Stimulated activated naive CD8-positive, alpha-beta T cell treated with anti-CD3 and anti-CD28 coated beads, Interleukin-15, amount 100 ng/mL, for 72 hours (primary cell): Measurements from ENCODE around the gene ARX.

Experiments
- ATAC-seq: fragments of 150-1000 bp; cut with Tn5 transposase; 2 replicates; pipeline ENCODE4 v1.10.0; 2021; ENCODE audit warnings: mild to moderate bottlenecking, moderate library complexity
- DNase-seq, 2 donors: peaks; one replicate each; pipeline ENCODE4 v3.0.0; 2021 to 2022
- H3K27ac Mint-ChIP-seq, 2 donors: one replicate each; pipeline ENCODE4 v1.8.0; 2022; ENCODE audit warnings: mild to moderate bottlenecking in 2 of 2, mixed read lengths in 2 of 2, moderate library complexity in 2 of 2
- H3K27me3 Mint-ChIP-seq: one replicate; pipeline ENCODE4 v1.8.0; 2022; ENCODE audit warnings: mixed read lengths
- H3K4me1 Mint-ChIP-seq: one replicate; pipeline ENCODE4 v1.8.0; 2022; ENCODE audit warnings: mild to moderate bottlenecking, mixed read lengths
- H3K4me3 Mint-ChIP-seq, 2 donors: one replicate each; pipeline ENCODE4 v1.8.0; 2022; ENCODE audit warnings: mild to moderate bottlenecking in 2 of 2, mixed read lengths in 2 of 2, moderate library complexity in 1 of 2
- H3K9me3 Mint-ChIP-seq, 2 donors: one replicate each; pipeline ENCODE4 v1.8.0; 2022; ENCODE audit warnings: mixed read lengths in 2 of 2

ARX gene

DNA sequence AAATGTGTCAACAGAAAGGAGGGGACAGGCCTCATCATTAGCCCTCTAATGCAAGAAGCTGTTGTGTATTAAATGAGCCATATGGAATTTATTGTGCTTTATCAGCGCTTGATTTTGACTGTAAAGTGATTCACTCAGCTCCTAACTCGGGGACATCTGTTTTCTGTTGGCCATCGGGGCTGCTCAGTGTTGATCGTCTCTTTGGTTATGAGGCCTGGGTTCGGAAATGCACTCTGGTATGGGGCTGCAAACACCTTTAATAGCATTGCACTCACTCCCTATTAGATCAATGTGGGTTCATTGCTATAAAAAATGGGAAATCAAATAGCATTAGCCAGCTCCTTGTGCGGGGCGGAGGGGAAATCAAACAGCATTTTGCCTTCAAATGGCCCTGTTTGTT, 6.4 kb downstream of the ARX start:
- H3K27ac Mint-ChIP-seq: no peak overlapping the region
- H3K27me3 Mint-ChIP-seq: peaks cover 82% of the 10 kb centered on the region
- H3K4me1 Mint-ChIP-seq: peaks cover 33% of the 10 kb centered on the region
- H3K9me3 Mint-ChIP-seq: no peaks in the 10 kb centered on the region
- no peak overlapping the region for H3K4me3 Mint-ChIP-seq
- ATAC-seq (no peak), DNase-seq (no peak)

DNA sequence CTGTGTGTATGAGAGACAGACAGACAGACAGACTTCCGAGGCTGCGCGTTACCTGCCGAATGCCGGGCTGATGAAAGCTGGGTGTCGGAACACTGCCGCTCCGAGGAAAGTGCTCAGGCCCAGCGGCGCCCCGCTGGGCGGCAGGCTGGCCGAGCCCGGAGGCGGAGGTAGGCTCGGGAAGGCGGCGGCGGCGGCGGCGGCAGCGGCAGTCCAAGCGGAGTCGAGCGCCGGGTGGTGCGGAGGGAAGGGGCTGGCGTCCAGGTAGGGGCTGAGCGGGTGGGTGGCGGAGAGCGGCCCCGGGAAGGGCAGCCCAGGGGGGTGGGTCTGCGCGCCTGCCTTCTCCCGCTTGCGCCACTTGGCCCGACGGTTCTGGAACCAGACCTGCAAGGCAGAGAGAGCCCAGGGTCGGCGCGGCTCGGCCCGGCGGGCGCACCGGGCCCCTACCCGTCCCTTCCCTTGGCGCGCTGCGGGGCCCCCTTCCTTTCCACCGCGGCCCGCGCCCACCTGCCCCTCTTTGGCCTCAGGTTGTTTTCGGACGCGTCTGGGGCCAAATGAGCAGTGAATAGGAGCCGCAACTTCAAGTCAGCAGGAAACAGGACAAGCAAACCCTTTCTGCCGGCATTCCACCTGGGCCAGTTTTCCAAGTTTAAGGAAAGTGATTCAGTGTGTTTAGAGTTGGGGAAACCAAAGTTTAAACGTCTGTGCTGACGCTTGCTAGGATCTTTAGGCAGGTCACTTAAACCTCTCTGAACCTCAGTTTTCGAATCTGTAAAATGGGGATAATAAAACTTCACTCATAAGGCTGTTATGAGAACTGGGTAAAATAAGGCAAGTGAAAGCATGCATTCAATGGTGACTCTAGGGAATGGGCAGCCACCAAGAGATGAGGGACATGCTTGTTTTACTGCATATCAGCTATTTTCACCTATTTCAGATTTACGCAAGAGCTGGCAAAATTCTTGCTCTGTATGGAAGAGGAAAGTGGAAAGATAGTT, 8.4 kb downstream of the ARX start:
- Mint-ChIP-seq H3K27ac (peak overlapping the region in 1 of 2 donors; percentile 42), H3K4me1 (peaks cover 31% of the 10 kb centered on the region), H3K27me3 (peaks cover 79% of the 10 kb centered on the region), H3K9me3 (no peaks in the 10 kb centered on the region), H3K4me3 (peak overlapping the region; percentile 51 to 74)
- ATAC-seq (no peak), DNase-seq (no peak)

DNA sequence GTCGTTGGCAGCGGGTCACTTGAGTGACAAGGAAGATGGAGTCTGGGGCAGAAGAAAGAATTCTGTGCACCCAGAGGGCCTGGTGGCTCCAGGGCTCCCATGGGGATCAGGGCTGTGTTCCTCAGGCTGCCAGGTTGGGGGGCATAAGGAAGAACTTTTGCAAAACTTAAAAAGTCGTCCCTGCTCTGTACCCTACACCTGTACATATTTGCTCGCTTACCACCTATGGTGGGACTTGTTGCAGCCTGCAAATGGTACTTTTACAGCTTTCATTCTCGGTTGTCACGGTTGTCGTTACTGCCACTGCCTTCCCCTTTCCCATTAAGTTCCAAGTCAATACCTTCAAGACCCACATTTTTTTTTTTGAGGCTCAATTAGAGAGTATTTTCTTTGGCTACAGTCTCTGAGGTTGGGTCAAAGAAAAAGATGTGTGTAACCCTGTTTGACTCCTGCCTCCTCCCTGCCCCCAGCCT, 9.1 kb downstream of the ARX start:
- Mint-ChIP-seq H3K4me1 (peaks cover 31% of the 10 kb centered on the region), H3K9me3 (no peaks in the 10 kb centered on the region), H3K27ac (peak overlapping the region in 1 of 2 donors; percentile 34), H3K4me3 (peak overlapping the region; percentile 51 to 74), H3K27me3 (peaks cover 73% of the 10 kb centered on the region)
- ATAC-seq (no peak), DNase-seq (no peak)

DNA sequence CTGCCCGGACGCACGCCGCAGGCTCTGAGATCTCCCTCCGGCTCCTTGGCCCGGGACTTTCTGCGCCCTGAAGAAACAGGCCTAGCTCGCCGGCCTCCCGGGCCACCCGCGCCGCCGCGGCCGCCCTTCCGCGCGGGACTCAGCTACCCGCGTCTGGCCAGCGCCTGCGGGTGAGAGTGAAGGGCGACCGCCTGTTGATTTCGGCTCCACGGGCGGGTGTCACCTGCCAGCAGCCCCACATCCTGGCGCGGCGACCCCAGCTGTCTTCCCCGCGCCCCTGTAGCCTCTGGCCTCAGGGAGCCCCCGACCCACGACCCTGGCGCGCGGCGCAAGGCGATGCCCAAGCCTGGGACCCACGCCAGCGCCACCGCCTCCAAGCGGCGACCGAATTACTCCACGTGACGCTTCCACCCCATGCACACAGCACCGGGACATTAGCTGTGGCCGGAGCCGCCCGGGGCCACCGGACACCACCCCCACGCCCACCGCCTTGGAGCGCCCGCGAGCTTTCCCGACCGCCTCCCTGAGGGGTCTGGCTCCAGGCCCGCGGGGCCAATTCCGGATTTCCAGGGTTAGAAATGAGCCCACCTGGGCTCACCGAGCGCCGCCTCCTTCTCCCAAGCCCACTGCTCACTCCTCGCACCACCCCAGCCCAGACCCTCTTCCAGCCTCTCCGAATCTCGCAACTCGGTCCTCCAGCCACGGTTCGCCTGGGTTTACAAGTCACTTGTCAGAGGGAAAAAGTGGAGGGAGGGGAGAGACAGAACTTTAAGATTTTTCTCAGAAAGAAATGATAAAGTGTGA, 10.2 kb downstream of the ARX start:
- Mint-ChIP-seq H3K27ac (no peak overlapping the region), H3K27me3 (peaks cover 62% of the 10 kb centered on the region), H3K9me3 (no peaks in the 10 kb centered on the region), H3K4me1 (peaks cover 31% of the 10 kb centered on the region), H3K4me3 (peak overlapping the region in 1 of 2 donors; percentile 59)
- ATAC-seq: no peak
- no peak for DNase-seq

DNA sequence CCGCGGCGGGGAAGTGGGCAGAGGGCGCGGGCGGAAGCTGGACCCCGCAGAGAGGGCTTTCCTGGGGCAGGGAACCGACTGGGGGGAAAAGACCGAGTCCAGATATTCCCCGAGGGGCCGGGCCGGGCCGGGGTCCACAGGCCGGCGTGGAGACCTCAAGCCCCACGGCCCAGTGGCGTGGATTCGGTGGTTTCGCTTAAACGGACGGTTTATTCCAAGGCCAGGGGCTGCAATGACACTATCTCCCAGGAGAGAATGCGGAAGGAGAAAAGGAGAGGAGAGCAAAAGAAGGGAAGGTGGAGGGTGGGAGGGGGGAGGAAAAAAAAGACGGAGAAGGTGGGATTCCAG, 10.8 kb downstream of the ARX start:
- H3K4me3 Mint-ChIP-seq: no peak overlapping the region
- peaks cover 57% of the 10 kb centered on the region for H3K27me3 Mint-ChIP-seq
- no peaks in the 10 kb centered on the region for H3K9me3 Mint-ChIP-seq
- ATAC-seq: no peak
- no peak for DNase-seq
- peaks cover 31% of the 10 kb centered on the region for H3K4me1 Mint-ChIP-seq
- H3K27ac Mint-ChIP-seq: no peak overlapping the region

DNA sequence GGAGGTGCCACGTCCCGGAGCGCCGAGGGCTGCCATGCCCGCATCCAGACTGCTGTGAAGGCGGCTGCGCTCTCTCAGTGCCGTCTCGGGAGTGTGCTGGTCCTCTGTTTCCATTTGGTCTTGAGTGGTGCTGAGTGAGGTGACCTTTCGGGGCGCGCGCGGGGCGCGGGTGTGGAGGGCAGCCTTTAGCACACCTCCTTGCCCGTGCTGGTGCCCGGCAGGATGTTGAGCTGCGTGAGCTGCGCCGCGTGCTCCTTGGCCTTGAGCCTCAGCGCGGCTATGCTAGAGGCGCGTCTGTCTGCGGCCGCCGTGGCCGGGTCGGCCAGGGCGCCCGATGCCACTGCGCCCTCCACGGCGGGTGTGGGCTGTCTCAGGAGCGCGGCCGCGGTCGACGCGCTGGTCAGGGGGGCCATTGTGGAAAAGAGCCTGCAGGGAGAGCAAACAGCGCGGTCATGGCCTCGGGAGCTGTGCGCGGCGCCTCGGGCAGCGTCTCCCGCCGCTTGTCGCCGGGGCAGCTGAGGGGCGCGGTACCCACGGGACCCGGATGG, 11.2 kb downstream of the ARX start:
- H3K4me3 Mint-ChIP-seq: peak overlapping the region; percentile 31 to 36

DNA sequence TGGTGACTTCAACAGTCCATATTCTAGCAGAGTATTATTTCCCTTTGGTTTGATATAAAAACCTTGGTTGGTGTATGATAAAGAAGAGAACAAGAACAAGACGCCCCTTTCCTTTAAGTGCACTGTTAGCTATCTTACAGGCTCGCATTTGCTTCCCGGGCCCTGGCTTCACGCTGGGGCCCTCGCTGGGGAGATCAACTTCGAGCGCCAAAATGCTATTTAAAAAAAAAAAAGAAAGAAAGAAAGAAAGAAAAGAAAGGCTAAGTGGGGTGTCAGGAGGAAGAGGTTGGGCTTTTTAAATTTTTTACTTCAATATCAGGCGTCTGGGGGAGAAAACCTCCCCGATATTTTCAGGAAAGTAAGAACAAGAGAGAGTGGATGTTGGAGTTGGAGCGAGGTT, 11.7 kb downstream of the ARX start:
- Mint-ChIP-seq H3K27me3 (peaks cover 51% of the 10 kb centered on the region), H3K27ac (peak overlapping the region in 1 of 2 donors; percentile 89), H3K4me3 (peak overlapping the region; percentile 36 to 44), H3K4me1 (peaks cover 31% of the 10 kb centered on the region), H3K9me3 (no peaks in the 10 kb centered on the region)
- DNase-seq: no peak
- ATAC-seq: no peak

More for the DNA sequence above, 11.2 kb downstream of the ARX start:
- no peak for DNase-seq
- Mint-ChIP-seq H3K27ac (peak overlapping the region in 1 of 2 donors; percentile 34), H3K9me3 (no peaks in the 10 kb centered on the region), H3K4me1 (peaks cover 31% of the 10 kb centered on the region), H3K27me3 (peaks cover 52% of the 10 kb centered on the region)
- ATAC-seq: peak; percentile 32

DNA sequence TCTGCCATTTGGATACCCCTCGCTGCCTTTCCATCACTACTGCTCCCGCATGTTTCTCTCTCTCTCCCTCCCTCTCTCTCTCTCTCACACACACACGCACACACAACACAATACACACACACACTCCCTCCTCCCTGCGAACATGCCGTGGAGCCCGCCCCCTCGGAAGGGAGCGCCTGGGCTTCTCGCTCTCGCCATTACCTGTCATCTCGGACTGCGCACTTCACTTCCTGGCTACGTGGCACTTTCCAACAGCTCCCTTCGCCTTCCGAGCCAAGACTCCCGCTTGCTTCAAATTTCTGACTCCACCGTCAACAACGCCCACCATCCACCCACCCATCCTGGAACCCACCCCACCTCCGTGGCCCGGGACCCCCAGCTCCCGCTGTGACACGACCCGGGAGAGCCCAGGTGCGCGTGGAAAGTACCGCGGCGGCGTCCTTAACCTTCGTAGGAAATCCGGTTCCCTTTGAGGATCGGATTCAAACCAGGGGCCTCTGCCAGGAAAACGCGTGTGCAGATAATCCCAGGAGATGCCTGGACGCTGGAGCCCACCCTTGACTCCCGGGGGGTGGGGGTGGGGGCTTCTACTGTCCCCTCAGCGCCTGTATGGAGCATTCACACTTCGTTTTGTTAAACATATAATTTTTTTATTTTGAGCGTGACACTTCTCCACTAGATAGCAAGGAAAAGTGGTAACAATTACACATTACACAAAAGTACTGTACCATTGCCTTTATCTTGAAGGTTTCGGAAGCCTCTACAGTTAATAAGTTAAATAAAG, 12.5 kb downstream of the ARX start:
- no peak for DNase-seq
- H3K9me3 Mint-ChIP-seq: no peaks in the 10 kb centered on the region
- H3K4me3 Mint-ChIP-seq: peak overlapping the region; percentile 67 to 72
- ATAC-seq: no peak
- peaks cover 31% of the 10 kb centered on the region for H3K4me1 Mint-ChIP-seq
- no peak overlapping the region for H3K27ac Mint-ChIP-seq
- peaks cover 49% of the 10 kb centered on the region for H3K27me3 Mint-ChIP-seq

DNA sequence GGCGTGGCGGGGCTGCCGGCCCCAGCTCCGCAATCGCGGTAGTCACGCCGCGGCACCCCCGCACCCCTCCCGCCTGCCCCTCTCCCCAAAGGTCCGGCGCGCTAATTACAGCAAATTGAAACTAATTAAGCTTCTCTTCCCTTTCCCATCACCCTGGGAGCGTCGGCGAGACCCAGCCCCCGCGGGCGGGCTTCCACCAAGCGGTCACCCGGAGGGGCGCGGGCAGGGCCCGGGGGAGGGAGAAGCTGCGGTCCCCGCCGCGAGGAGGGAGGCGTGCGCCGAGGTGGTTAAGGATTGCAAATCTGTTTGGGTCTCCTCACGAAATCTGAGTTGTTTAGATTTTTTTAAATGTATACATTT, 13.1 kb downstream of the ARX start:
- Mint-ChIP-seq H3K27ac (no peak overlapping the region), H3K4me3 (peak overlapping the region in 1 of 2 donors; percentile 72), H3K27me3 (peaks cover 43% of the 10 kb centered on the region), H3K4me1 (peaks cover 31% of the 10 kb centered on the region), H3K9me3 (no peaks in the 10 kb centered on the region)
- DNase-seq: no peak
- ATAC-seq: peak; percentile 17

DNA sequence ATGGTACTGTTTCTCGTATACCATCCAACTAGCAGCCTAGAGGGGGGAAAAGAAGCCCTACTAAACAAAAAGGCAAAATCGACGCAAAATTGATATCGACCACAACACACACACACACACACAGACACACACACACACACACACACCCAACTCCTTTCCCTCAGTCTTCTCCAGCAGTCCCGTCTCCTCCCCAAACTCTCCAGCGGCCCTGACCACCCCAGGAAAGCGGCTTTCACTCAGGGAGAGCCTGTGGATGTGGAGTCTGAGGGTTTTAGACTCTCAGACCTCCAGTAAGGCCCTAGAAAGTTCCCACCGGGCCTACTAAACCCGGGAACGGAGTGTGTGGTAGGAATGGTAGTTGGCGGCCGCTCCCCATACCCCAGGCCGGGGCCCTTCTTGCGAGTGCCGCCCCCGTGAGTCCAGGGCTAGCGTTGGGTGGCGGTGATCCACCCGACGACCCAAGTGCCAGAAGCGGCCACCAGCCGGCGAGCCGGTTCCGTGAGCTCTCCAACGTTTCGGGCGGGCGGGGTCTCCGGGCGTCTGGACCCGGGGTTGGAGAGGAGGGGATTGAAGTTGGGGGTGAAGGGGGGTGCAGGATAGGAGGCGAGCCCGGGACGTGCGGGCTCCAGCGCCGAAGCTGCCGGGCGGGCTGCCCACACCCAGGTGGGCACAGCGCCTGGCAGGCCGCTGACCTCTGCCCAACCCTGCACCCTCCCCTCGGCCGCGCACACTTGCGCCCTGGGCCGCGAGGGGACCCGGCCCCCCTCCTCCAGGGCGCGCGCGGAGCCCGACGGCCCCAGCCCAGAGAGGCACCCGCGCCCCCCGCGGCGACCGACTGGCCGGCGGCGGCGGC, 13.7 kb downstream of the ARX start:
- no peak overlapping the region for H3K27ac Mint-ChIP-seq
- DNase-seq: no peak
- no peaks in the 10 kb centered on the region for H3K9me3 Mint-ChIP-seq
- H3K4me3 Mint-ChIP-seq: no peak overlapping the region
- ATAC-seq: peak; percentile 52
- H3K4me1 Mint-ChIP-seq: peaks cover 30% of the 10 kb centered on the region
- H3K27me3 Mint-ChIP-seq: peaks cover 38% of the 10 kb centered on the region

DNA sequence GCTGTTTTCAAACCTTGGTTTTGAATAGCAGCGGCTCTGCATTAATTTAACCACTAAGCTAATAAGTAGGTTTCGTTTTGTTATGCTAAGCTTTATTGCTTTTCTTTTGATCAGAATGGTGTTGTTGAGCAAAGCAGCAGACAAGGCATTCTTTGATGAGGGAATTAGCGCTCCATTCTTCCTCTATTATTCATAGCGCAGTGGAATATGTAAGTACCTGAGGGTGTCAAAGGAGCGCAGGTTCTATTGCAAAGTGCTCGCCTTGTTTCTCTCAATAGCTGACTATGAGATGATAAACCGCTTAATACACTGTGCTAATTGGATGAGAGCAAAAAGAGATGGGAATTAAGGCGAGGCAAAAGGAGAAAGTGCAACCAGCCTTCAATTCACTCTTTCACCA, 16.3 kb downstream of the ARX start:
- no peak for ATAC-seq
- Mint-ChIP-seq H3K27me3 (peaks cover 18% of the 10 kb centered on the region), H3K9me3 (no peaks in the 10 kb centered on the region), H3K27ac (no peak overlapping the region), H3K4me1 (peaks cover 13% of the 10 kb centered on the region), H3K4me3 (no peak overlapping the region)
- no peak for DNase-seq

DNA sequence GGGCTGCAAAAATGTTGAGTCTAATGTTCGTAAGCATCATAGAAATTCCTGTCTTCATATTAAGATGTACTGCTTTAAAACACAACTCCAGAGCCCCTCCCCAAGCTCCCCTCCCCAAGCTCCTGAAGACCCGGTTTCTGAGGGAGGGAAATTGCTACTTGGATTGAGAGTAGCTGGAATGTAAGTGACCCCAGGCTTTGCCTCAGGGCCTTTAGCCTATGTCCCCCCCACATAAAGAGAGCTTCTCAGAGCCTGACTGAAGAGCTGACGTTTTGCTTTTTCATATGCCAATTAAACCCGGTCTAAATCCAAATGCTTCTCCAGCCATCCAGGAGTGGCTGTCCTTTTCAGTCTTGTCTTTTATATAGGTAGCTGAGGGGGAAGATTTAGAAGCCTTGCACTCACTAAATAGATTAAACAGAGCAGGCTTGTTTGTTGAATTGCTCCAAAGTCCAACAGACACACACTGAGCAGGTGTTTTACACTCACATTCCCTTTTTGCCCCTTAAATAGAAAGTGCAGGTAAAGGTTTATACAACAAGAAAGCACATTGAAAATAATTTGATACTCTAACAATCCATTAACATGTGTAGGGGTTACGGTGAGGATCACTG, 19.6 kb downstream of the ARX start:
- DNase-seq: no peak
- H3K4me1 Mint-ChIP-seq: no peaks in the 10 kb centered on the region
- no peaks in the 10 kb centered on the region for H3K9me3 Mint-ChIP-seq
- H3K27ac Mint-ChIP-seq: no peak overlapping the region
- no peaks in the 10 kb centered on the region for H3K27me3 Mint-ChIP-seq
- H3K4me3 Mint-ChIP-seq: no peak overlapping the region
- ATAC-seq: no peak

DNA sequence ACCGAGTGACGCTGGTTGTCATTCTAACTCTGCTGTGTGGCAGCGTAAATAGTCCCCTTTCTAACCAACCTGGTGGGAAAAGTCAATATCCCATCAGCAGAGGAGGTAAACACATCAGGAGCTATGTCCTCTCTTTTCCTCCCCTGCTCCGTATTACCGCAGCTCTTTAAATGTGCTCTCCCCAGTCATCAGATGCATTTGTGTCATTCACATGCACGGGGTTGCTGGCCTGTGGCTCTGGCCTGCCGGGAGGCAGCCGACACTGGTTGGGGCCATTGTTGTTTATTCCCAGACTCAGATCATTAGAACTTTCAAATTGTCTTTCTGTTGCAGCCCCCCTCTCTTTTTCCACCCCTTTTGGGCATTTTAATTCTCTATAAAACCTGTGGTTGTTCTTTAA, 21.9 kb downstream of the ARX start:
- no peaks in the 10 kb centered on the region for H3K27me3 Mint-ChIP-seq
- H3K27ac Mint-ChIP-seq: no peak overlapping the region
- no peak overlapping the region for H3K4me3 Mint-ChIP-seq
- no peaks in the 10 kb centered on the region for H3K9me3 Mint-ChIP-seq
- H3K4me1 Mint-ChIP-seq: no peaks in the 10 kb centered on the region
- ATAC-seq (no peak), DNase-seq (no peak)

DNA sequence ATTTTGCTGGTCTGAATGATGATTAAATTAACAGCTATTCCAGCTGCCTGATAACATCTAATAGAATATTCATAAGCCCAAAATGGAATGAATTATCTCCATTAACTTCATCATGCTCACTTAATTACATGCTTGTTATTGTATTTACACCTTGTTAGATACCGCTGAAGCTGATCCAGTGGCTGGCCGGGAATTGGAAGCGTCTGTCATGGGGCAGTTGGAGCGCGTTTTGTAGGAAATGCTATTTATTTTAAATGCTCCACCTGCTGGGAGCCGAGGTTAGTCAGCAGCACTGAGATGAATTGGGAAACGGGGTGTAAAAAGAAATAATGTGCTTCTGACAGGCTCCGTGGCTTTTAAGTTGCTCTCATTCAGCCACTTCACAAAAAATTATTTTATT, 25.2 kb downstream of the ARX start:
- Mint-ChIP-seq H3K27me3 (no peaks in the 10 kb centered on the region), H3K27ac (no peak overlapping the region), H3K4me1 (no peaks in the 10 kb centered on the region), H3K9me3 (no peaks in the 10 kb centered on the region), H3K4me3 (no peak overlapping the region)
- DNase-seq (no peak), ATAC-seq (no peak)
